HG03432 (cell line): ENCODE measurements around the gene NPHS1.
"Not testable (repeated sequence)": the region's sequence is repeated elsewhere in the genome, so short reads cannot be mapped to it uniquely, and the experiment has no call there.

ENCODE experiments used
- ATAC-seq: cut with Tn5 transposase; IDR thresholded peaks from one replicate; pipeline ENCODE4 v1.9.1; 2021; ENCODE audit warnings: mild to moderate bottlenecking, moderate library complexity; ENCODE audit not compliant: unreplicated experiment

The NPHS1 gene

DNA sequence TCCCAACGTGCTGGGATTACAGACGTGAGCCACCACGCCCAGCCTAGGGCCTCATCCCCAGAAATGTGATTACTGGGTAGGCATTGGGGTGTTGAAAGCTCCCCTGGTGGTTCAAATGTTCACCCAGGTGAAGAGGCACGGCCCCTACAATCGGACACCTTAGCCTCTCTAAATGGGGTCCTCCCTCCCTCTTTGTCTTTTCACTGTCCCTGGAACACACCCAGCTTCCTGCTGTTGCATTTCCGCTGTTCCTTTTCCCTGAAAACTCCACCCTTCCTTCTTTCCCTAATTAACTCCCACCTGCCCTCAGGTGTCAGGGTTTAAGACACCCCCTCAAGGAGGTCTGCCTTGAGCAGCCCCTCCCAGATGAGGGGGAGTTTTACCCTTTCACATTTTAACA is 36.0 kb downstream of the NPHS1 start:
- no peak for ATAC-seq

DNA sequence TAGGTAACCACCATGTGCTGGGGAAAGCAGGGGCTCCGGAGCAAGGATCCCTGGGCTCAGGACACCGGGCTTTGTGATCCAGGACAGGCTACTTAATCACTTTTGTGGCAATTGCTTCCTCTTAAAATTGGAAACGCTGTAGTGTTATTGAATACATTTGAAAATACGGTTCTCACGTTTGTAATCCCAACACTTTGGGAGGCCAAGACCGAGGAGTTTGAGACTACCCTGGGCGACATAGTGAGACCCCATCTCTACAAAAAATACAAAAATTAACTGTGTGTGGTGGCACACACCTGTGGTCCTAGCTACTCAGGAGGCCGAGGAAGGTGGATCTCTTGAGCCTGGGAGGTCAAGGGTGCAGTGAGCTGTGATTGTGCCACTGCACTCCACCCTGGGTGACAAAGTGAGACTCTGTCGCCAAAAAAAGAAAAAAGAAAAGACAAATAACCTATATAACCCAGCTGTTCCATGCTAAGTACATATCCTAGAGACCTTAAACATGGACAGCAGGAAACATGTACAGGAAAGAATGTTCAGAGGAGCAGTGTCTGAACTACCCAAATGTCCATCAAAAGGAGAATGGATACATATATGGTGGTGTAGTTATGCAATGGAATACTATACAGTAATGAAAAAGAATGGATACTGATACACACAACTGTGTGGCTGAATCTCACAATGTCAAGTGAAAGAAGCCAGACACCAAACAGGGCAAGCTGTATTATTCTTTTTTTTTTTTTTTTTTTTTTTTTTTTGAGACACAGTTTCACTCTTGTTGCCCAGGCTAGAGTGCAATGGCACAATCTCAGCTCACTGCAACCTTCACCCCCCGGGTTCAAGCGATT is 39.0 kb downstream of the NPHS1 start:
- no peak for ATAC-seq

DNA sequence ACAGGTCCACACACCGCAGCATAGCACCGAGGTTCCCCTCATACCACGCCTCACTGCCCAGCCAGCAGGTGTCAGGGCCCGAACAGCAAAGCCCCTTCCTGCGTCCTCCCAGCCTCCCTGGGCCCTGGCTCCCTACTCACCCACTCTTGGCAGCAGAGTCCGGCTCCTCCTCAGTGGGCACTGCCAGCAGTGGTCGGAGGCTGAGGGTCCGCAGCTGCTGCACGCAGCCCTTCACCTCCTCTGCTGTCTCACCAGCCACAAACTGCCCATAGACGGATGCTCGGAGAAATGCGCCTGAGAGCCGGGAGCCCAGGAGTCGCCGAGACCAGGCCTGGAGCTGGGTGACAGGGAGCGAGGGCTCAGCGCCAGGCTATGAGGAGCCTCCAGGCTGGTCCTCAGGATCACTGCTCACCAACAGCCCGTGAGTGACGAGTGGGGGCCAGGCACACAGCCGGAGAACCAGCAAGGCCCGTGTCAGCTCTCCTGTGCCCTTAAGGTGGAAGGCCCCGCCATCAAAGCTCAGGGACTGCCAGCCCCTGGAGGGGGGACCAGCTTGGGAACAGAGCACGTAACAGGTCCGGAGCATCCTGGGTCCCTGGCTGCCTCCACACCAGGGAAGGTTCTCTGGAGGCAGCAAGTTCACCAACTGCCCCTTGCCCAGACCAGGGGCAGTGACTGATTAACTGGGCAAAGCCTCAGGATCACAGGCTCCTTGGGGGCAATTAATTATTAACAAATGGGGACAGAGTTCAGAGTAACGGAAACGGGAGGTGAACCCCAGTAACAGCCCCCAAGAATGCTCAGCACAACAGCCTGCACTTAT is 39.9 kb downstream of the NPHS1 start, which contains the start of gene PRODH2:
Gene PRODH2 (minus strand): TSS at position 626 of the 823 bp plus-strand sequence. CDS start 40 bp downstream, at position 586.
- ATAC-seq, result no peak

DNA sequence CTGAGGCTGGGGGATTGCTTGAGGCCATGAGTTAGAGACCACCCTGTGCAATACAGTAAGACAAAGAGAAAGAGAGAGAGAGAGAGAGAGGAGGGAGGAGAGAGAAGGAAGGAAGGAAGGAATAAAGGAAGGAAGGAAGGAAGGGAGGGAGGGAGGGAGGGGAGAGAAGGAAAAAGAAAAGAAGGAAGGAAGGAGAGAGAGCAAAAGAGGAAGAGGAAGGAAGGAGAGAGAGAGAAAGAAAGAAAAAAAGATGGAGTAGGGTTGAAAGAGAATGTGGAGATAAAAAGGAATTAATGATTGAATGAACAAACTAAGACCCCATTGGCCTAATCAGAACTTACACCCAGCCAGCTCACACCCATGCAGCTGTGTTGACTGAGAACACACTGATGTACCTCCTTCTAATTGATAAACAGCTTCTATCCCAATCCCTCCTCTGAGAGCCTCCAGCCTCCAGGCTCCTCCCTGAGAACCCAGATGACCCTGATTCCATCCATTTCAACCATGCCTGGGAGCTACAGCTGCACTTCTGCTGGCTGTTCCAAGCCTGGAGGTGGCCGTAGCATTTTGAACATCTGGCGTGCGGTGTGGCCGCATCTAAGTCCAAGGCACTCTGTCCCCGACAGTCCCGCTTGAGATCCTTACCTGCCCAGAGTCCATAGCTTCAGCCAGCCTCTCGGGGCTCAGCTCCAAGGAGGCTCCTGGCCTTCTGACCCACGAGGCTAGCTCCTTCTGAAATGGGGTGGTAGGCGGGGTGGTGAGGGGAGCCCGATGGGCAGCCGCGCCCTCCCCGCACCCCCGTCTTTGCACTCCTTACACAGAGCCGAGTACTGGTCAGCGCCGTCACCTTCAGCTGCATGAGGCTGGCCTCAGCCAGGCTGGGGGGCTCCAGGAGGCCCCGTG is 40.7 kb downstream of the NPHS1 start:
- ATAC-seq, result no peak

DNA sequence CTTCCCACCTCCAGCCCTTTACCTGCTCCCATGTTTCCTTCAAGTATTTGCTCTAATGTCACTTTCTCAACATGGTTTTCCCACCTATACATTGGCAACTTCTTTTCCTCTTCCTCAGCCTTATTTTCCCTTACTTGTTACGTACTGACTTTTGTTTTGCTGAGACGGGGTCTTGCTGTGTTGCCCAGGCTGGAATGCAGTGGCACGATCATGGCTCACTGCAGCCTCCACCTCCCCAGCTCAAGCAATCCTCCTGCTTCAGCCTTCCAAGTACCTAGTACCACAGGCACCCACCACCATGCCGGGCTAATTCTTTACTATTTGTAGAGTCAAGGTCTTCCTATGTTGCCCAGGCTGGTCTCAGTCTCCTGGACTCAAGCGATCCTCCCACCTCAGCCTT is 44.7 kb downstream of the NPHS1 start:
- no peak for ATAC-seq

DNA sequence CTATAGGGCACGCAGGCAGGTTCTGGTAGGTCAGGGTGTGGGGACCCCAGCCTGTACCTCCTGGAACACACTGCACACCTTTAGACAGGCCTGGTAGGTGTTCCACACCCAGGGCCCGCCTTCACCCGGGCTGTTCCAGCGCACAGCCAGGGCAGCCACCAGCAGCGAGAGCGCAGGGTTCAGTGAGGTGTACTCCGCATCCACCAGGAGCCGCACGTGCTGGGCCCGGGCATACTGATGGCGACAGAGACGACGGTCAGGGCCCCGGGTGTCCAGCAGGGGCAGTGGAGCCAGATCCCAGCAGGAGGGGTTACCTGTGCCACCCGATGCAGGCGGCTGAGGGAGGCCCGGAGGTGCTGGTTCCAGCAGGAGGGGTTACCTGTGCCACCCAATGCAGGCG is 45.7 kb downstream of the NPHS1 start:
- ATAC-seq, result no peak

DNA sequence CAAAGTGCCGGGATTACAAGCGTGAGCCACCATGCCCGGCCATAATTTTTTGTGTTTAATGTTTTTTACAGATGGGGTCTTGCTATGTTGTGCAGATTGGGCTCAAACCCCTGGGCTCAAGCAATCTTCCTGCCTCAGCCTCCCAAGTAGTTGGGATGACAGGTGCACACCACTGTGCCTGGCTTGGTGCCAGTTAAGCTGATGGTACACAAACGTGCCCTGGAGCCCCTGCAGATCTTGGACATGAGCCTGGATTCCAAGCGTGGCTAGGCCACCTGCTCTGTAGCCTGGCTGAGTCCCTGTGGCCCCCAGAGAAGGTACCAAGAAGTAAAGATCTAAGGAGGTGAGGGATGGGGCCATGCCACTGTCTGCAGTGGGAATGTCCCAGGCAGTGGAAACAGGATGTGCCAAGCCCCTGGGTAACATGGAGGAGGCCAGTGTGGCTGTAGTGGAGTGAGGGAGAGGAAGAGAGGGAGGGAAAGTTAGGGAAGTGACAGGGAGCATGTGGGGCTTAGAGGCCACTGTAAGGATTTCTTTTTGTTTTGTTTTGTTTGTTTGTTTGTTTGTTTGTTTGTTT is 46.7 kb downstream of the NPHS1 start:
- no peak for ATAC-seq

DNA sequence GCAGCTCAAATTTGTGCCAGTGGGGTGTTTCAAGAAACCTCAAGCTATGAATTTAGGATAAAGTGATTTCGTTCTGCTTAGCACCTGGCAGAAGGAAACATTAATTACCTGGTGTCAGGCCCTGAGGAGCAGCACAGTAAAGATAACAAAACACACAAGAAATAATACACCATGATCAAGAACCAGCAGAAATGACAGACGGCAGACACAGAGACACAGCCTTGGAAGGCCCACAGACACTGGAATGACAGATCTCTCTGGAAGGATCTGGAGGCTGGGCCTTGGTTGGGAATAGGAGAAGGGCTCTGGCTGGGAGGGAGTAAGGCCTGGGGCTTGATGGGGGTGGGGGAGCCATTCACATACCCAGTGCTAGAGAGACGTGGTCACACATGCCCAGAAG is 50.5 kb downstream of the NPHS1 start:
- no peak for ATAC-seq

DNA sequence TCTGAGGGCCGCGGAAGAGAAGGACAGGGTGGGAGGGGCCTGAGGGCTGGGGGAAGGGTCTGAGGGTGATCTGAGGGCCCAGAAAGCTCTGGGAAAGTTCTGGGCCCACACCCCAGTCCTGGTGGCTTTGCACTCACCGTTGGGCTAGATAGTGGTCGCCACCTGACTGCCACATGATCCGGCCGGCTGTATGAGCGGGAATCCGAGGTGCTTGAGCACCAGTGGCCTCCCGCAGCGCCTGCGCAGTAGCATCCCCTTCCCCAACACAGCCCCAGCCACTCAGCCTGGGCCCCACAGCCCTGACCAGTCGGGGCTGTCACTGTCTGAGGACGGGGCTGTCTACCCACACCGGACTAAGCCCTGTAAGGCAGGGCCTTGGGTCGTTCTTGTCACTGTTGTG is 54.6 kb downstream of the NPHS1 start:
- no peak for ATAC-seq

DNA sequence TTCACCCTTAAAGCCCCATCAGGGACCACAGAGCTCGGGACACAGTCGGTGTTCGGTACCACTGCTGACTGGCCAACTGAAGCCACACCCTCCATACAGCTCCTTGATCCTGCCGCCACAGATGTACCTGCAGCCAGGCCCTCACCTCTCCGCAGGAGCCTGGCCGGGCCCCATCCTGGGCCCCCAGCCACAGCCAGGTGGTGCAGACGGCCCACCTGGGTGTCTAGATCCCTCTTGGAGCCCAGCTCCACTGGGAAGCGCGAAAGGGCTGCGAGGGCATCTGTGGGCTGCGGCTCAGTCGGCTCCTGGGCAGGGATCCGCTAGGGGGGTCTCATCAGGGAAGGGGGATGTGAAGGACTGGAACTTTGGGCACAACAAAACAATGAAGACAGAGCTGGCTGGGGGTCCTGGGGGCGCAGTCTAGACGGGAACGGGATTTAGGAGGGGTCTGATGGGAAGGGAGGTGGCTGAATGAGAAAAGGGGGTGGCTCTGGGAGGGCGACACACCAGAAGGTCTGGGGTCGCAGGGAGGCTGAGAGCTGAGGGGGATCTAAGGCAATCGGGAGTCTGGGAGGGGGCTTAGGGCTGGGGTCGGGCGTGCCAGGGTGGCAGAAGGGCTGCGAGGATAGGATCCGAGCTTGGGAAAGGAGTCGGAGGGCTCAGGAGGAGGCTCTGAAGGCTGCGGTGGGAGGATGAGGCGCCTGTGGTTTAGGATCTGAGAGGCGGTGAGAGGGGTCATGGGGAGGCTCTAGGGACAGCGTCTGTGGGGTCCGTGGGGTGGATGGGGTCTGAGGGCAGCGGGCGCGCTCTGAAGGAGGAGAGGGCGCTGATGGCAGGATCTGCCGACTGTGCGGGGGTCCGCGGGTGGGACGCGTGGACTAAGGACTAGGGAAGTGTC is 55.4 kb downstream of the NPHS1 start:
- no peak for ATAC-seq

DNA sequence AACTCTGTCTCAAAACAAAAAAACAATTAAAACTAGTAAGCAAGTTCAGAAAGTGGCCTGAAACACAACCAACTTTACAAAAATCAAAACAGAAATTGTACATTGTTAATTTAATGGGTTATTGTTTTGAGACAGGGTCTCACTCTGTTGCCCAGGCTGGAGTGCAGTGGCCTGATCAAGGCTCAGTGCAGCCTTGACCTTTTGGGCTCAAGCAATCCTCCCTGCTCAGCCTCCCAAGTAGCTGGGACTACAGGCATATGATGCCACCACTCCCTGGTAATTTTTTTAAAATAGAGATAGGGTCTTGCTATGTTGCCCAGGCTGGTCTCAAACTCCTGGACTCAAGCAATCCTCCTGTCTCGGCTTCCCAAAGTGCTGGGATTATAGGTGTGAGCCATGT is 56.7 kb downstream of the NPHS1 start:
- not testable (repeated sequence) for ATAC-seq

DNA sequence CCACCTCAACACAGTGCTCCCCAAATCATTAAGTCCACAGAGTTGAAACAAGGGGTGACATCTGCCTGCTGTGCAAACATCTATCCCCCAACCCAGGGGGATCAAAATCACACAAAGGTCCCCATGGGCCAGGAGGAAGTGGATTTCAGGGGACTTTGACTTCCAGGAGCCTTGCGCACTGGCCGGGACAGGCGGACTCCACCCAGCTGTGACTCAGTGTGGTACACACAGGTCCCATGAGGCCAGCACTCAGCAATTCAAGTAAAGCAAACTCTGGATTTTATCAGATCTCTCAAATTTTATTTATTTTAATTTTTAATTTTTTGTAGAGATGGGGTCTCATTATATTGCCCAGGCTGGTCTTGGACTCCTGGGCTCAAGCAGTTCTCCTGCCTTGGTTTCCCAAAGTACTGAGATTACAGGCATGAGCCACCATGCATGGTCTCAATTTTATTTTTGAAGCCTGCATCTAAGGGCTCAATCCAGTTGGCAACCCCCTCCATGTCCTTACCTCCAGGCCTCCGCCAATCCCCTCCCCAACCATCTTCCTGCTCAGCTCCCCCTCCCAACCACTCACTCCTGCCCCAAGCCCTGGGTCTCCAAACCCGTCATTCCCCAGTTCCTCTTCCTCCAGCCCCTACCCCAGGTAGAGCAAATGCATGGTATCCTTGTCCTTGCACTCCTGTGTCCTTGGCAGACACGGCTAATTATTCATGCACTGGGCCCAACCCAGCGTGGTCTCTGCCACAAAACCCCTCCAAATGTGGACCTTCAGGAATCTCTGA is 58.7 kb downstream of the NPHS1 start:
- no peak for ATAC-seq

DNA sequence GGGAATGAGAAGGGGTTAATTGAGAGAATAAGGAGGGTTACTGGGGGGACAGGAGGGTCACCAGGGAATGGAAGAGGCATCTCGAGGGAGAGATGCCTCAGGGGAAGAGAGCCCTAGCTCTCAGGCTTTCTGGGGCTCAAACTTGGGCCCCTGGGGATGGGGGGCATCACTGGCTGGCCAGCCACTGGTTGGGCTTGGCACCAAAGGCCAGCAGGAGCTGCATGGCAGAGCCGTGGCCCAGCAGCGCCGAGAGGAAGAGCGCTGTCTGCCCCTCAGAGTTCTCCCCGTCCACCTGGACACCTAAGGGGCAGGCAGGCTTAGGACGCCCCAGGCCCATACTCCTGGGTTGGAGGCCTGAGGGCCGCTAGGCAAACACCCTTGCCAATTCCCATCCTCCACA is 59.4 kb downstream of the NPHS1 start:
- ATAC-seq, result no peak

DNA sequence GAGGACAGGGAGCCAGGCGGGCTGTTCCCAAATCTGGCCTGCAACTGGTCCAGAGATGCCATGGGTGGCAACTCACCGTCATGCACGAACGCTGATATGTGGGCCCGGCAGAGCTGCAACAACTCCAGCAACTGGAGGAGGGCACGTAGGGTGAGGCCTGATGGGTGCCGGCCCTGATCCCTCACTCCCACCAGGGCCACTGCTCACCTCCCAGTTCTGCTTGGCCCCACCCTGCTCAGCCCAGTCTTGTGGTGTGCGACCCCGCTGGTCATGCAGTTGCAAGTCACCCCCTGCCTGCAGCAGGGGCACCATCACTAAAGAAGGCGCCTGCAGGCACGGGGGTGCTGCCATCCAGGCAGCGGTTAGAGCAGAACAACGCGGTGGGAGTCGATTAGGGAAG is 60.0 kb downstream of the NPHS1 start:
- ATAC-seq, result no peak

DNA sequence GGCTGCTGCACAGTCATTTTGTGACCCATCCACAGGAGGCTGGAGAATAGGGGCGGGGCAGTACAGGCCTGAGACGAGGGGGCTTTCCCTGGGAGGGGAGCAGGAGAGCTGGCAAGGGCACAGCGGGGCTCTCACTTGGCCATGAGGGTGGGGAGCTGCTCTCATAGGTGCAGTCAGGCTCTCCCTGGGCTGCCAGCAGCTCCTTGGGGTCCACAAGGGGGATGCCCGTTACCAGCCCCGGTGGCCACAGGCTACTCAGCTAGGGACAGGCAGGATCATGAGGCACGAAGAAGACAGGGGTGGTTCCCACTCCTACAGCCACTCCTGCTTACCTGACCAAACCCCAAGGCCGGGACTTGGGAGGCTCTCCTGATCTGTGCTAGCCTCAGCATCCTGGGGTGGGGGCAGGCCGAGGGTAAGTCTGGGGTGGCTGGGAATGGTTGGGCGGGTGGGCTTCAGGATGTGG is 60.5 kb downstream of the NPHS1 start:
- no peak for ATAC-seq

DNA sequence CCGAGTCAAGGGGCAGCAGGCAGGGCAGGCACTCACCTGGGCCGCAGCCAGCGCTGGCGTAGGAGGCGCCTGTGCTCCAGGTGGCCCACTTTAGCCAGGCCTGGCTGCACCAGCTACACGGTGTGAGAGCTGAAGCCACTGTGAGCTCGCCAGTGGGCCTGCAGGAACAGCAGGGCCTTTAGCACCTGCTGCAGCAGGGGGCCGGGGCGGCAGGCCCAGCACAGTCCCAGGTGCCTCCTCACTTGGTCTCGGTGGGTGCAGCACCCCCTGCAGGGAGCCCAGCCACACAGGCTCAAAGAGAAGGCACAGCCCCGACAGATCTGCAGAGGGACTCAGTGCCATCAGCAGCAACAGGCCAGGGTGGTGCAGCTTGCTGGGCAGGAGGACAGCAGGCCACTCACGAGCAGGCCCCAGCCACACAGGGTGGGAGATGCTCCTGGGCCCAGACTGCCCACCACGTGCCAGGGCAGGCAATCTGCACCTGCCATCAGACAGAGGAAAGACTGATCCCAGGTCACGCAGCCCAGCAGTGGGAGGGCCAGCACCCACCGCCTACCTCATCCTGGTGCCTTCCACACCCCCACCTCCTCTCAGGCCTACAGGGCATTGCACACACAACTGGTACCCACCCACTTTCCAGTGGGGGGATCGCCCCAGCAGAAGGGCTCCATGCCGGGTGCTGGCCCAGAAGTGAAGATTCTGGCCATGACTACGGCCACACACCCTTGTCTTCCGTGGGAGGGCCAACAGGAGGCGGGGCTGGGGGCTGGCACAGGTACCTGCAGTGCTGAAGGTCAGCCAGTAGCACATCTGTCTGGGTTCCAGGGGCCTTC is 61.1 kb downstream of the NPHS1 start:
- no peak for ATAC-seq

DNA sequence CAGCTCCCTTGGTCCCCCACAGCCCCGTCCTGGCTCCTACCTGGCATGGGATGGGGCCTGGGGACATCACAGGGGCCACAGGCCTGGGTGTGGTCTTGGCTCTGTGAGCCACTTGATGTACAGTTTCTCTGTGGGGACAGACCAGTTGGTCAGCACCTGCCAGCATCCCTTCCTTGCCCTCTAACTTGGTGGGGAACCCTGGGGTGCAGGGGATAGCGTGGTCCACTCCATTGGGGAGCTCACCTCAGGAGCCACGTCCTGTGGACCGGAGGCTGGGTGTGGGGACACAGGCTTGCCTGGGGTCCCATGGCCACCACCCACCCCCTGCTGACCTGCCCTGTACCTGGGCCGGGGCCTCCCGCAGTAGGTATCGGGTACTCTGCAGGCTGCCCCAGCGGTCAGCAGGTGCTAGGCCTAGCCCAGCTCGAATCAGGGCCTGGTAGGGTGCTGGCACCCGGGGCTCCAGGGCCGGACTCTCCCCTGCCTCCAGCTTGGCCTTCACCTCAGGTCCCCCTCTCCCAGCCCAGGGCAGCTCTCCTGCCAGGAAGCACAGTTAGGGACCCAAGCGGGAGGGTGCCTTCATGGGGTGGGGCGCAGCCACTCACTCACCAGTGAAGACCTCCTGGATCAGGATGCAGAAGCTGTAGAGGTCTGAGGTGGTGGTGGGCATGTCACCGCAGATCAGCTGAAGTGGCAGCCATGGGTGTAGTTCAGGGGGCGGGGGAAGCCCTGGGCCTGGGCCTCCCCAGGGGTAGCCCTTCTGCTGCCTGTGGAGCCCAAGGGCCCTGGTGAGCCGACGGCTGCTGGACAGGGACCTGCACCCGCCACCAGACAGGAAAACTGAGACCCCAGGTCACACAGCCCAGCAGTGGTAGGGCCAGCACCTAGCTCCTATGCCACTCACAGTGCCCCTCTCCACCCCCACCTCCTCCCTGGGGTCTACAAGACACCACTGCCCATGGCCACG is 62.0 kb downstream of the NPHS1 start:
- ATAC-seq, result no peak
